H1 (cell line): ENCODE results near the gene MBNL2. TPM values are rescaled to one million over a fixed set of nuclear protein-coding genes. Genes with fewer than 3 reads are reported as not detected.

Source experiments
- CREB1 ChIP-seq: IDR thresholded peaks from 2 replicates; pipeline ENCODE4 v1.6.1; 2012; ENCODE audit warnings: inconsistent platforms
- E2F6 ChIP-seq: IDR thresholded peaks from 2 replicates; pipeline ENCODE4 v1.6.1; 2012; ENCODE audit warnings: inconsistent platforms
- GTF2F1 ChIP-seq: IDR thresholded peaks from 2 replicates; pipeline ENCODE4 v1.6.1; 2012; ENCODE audit warnings: low read depth, low read length, improper control_type of control experiment, borderline replicate concordance
- POLR2A ChIP-seq, 2 experiments: IDR thresholded peaks; 1 replicate in 1 of 2; 2 replicates in 1 of 2; pipeline ENCODE4 v1.6.1; 2011; ENCODE audit warnings: low read depth in 2 of 2, low read length in 2 of 2, mild to moderate bottlenecking in 2 of 2; ENCODE audit errors: control extremely low read depth in 1 of 2
- RNF2 ChIP-seq: fragments of 200-900, 300-1000 bp; sonication (generic); IDR thresholded peaks from 2 replicates; pipeline ENCODE4 v1.7.1; 2016; ENCODE audit warnings: borderline replicate concordance, low read depth, mild to moderate bottlenecking, antibody characterized with exemption, low read length; ENCODE audit not compliant: poor library complexity, severe bottlenecking; ENCODE audit errors: missing control alignments
- USF2 ChIP-seq: IDR thresholded peaks from 2 replicates; pipeline ENCODE4 v1.6.1; 2011; ENCODE audit warnings: low read length, improper control_type of control experiment
- polyA plus RNA-seq, 7 experiments: library from polyadenylated mRNA; depleted of rRNA in 3 of 7; stranded (reverse) in 5 of 7; unstranded in 2 of 7; fragments of >200 nt in 5 of 7; fragments of 200-250 nt in 2 of 7; gene quantifications; 1 replicate in 5 of 7; 2 replicates in 1 of 7; 4 replicates in 1 of 7; pipeline versions ENCODE4 v1.2.1 to v1.2.3, GENCODE V29; 2011 to 2013; ENCODE audit warnings: missing spikeins in 2 of 7, mixed read lengths in 2 of 7
- total RNA-seq: library from RNA; stranded (reverse); fragmentation: NEBNext Ultra II Directional; extraction: Animal tissue kit (Norgen Biotek cat#: 25700); gene quantifications from 2 replicates; pipeline ENCODE4 v1.2.1, GENCODE V29; 2021

Gene MBNL2
- total and polyA plus RNA-seq, 2 of the 8 experiments (the other 6 are each of a cell fraction or from before 2014, with no cell fraction given) = 1.0 to 2.6 TPM

GRCh38 chr13:97272526-97272925 is 50.4 kb downstream of the MBNL2 start (continued):
- no peak for TF ChIP-seq E2F6
- no peak for TF ChIP-seq GTF2F1
- TF ChIP-seq POLR2A (IDR thresholded peaks at IDR 0.05; ENCODE audit: control extremely low read depth in 1 of 2, low read depth in 2 of 2, low read length in 2 of 2) = no peak
- no peak for TF ChIP-seq CREB1
- TF ChIP-seq RNF2 = no peak
- no peak for TF ChIP-seq USF2
